MM.1S (cell line): ENCODE data around the gene RAPGEF2.

ENCODE experiments used
- EZH2 ChIP-seq: fragments of 300-600 bp; sonication (generic); optimal IDR thresholded peaks from 2 replicates; pipeline ENCODE3; 2017; ENCODE audit warnings: low read depth, mild to moderate bottlenecking, antibody characterized with exemption, low read length, mixed read lengths
- EZH2phosphoT487 ChIP-seq: fragments of 300-600 bp; sonication (generic); IDR thresholded peaks from 2 replicates; pipeline ENCODE4 v1.6.1; 2018; ENCODE audit warnings: antibody characterized with exemption, low read length
- TF ChIP-seq, protein P1 (sequence below): fragments of 300-600 bp; sonication (generic); IDR thresholded peaks from 2 replicates; pipeline ENCODE4 v1.5.1; 2016; ENCODE audit warnings: antibody characterized with exemption, low read length, mixed read lengths

DNA sequence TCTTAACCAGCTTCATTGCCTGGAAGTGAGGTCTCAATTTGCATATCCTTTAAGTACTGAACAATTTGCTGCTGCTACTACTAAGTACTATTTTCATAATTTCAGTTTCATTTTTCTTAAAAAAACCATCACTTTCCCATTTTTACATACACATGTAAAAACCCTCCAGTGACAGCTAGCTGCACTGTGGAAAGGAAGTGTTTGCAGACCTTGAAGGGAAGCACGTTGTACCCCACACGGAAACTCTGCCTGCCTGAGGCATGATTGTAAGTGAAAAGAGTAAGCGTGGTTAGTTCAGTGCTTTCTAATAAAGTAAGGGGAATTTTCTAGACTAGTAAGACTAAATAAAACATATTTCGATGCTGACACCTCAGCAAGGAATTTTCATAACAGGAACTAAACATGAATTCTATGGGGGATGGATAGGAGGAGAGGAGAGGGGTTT, 103.6 kb downstream of the RAPGEF2 start:
- TF ChIP-seq, protein P1, sequence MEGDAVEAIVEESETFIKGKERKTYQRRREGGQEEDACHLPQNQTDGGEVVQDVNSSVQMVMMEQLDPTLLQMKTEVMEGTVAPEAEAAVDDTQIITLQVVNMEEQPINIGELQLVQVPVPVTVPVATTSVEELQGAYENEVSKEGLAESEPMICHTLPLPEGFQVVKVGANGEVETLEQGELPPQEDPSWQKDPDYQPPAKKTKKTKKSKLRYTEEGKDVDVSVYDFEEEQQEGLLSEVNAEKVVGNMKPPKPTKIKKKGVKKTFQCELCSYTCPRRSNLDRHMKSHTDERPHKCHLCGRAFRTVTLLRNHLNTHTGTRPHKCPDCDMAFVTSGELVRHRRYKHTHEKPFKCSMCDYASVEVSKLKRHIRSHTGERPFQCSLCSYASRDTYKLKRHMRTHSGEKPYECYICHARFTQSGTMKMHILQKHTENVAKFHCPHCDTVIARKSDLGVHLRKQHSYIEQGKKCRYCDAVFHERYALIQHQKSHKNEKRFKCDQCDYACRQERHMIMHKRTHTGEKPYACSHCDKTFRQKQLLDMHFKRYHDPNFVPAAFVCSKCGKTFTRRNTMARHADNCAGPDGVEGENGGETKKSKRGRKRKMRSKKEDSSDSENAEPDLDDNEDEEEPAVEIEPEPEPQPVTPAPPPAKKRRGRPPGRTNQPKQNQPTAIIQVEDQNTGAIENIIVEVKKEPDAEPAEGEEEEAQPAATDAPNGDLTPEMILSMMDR, result no peak
- TF ChIP-seq EZH2 (no peak), EZH2phosphoT487 (no peak)
